MCF 10A (cell line): ENCODE measurements around the gene DBN1. TPM values are rescaled to one million over a fixed set of nuclear protein-coding genes. Genes with fewer than 3 reads are reported as not detected.
"Not testable (repeated sequence)": the region's sequence is repeated elsewhere in the genome, so short reads cannot be mapped to it uniquely, and the experiment has no call there.

Experiments used
- BruUV-seq: library from RNA; stranded (reverse); fragments of 400-500 nt; replicated peaks from 2 replicates; lab custom pipeline; 2021; lab: Mats Ljungman, UMichigan
- CTCF ChIA-PET: fragments of 300-600 bp; sonication (Branson Sonifier 250); formaldehyde crosslinking; extraction: SDS; loops from one replicate; lab custom pipeline; 2021; ENCODE audit warnings: antibody characterized with exemption, inconsistent platforms; lab: Yijun Ruan, JAX
- POLR2A ChIA-PET: fragments of 300-600, 350-650 bp; sonication (Branson Sonifier 250); formaldehyde crosslinking; extraction: SDS; loops from one replicate; lab custom pipeline; 2020; ENCODE audit warnings: antibody characterized with exemption, inconsistent platforms; lab: Yijun Ruan, JAX
- DNase-seq: peaks from one replicate; pipeline ENCODE4 v3.0.0-alpha.2; 2018; ENCODE audit not compliant: unreplicated experiment
- H3K27ac Mint-ChIP-seq: one replicate; pipeline ENCODE4 v1.8.0; 2022; ENCODE audit warnings: mild to moderate bottlenecking, low read depth, mixed read lengths; ENCODE audit not compliant: unreplicated experiment
- H3K27me3 Mint-ChIP-seq: one replicate; pipeline ENCODE4 v1.8.0; 2022; ENCODE audit warnings: mixed read lengths; ENCODE audit not compliant: insufficient read depth, unreplicated experiment
- H3K36me3 Mint-ChIP-seq: one replicate; pipeline ENCODE4 v1.8.0; 2022; ENCODE audit warnings: mild to moderate bottlenecking, moderate library complexity, mixed read lengths; ENCODE audit not compliant: insufficient read depth, unreplicated experiment
- H3K4me1 Mint-ChIP-seq: one replicate; pipeline ENCODE4 v1.8.0; 2022; ENCODE audit warnings: mixed read lengths; ENCODE audit not compliant: insufficient read depth, unreplicated experiment
- H3K4me3 Mint-ChIP-seq: one replicate; pipeline ENCODE4 v1.8.0; 2022; ENCODE audit warnings: mild to moderate bottlenecking, moderate library complexity, mixed read lengths; ENCODE audit not compliant: unreplicated experiment
- H3K9me3 Mint-ChIP-seq: one replicate; pipeline ENCODE4 v1.8.0; 2022; ENCODE audit warnings: mixed read lengths; ENCODE audit not compliant: unreplicated experiment
- CTCF ChIP-seq: fragments of 200-600 bp; IDR thresholded peaks from one replicate; pipeline ENCODE4 v1.8.0; 2022; ENCODE audit warnings: antibody characterized with exemption, mild to moderate bottlenecking; ENCODE audit not compliant: unreplicated experiment
- intact Hi-C: fragments of 100-400 bp; cut with micrococcal nuclease; formaldehyde crosslinking; loops from 2 replicates; pipeline ENCODE4 v1.14.1; 2022
- total RNA-seq: library from RNA; stranded (reverse); gene quantifications from 2 replicates; pipeline ENCODE4 v1.2.3, GENCODE V29; 2022

Gene DBN1
- total RNA-seq, 1 experiment from 2014 or later = 165 TPM

GRCh38 chr5:177425196-177425800 is 48.1 kb downstream of the DBN1 start:
- Mint-ChIP-seq H3K36me3 (peaks cover 37% of the 10 kb centered on the region), H3K4me3 (peak overlapping the region; percentile 89), H3K27me3 (no peaks in the 10 kb centered on the region), H3K9me3 (no peaks in the 10 kb centered on the region), H3K27ac (peak overlapping the region; percentile 99), H3K4me1 (peaks cover 16% of the 10 kb centered on the region)
- POLR2A ChIA-PET = interaction anchor here (0.6 to 12.5 kb wide), 16 partner anchors 8 to 157 kb away, joined by 3 to 217 read pairs (median 10); partner anchors contain the start of genes LMAN2, PDLIM7 and PRR7
- CTCF ChIA-PET = interaction anchor here (0.6 to 14.3 kb wide), 8 partner anchors 9 to 600 kb away, joined by 3 to 134 read pairs (median 6); partner anchors contain the start of gene F12
- intact Hi-C loops = no loop called here
- TSS peak; percentile 56 for BruUV-seq
- no peak for TF ChIP-seq CTCF
- DNase-seq = no peak

- ChIA-PET POLR2A (interaction anchor here (1.0 to 12.5 kb wide), 3 partner anchors 20 to 93 kb away, joined by 6 to 217 read pairs (median 92); partner anchors contain the start of genes DDX41 and PRR7), CTCF (interaction anchor here (0.6 to 14.3 kb wide), 11 partner anchors 9 to 310 kb away, joined by 3 to 134 read pairs (median 3); partner anchors contain the start of gene F12)
Measured at GRCh38 chr5:177423671-177424070, 49.8 kb downstream of the DBN1 start.

GRCh38 chr5:177421062-177421798 is 52.2 kb downstream of the DBN1 start:
- H3K4me1 Mint-ChIP-seq = peaks cover 8% of the 10 kb centered on the region
- DNase-seq = no peak
- CTCF ChIA-PET = interaction anchor here (0.6 to 14.3 kb wide), 5 partner anchors 16 to 761 kb away, joined by 3 to 134 read pairs (median 3); partner anchors contain the start of gene F12

More at GRCh38 chr5:177423671-177424070, 49.8 kb downstream of the DBN1 start:
- no peaks in the 10 kb centered on the region for H3K9me3 Mint-ChIP-seq
- H3K27me3 Mint-ChIP-seq = no peaks in the 10 kb centered on the region
- no peak overlapping the region for H3K4me3 Mint-ChIP-seq
- H3K36me3 Mint-ChIP-seq = peaks cover 25% of the 10 kb centered on the region
- intact Hi-C loops = no loop called here
- BruUV-seq = no TSS peak
- no peak for TF ChIP-seq CTCF
- no peak overlapping the region for H3K27ac Mint-ChIP-seq
- no peak for DNase-seq
- peaks cover 13% of the 10 kb centered on the region for H3K4me1 Mint-ChIP-seq

GRCh38 chr5:177420472-177420871 is 53.0 kb downstream of the DBN1 start:
- CTCF ChIA-PET = interaction anchor here (0.6 to 14.3 kb wide), 2 partner anchors 15 to 307 kb away, joined by 3 to 134 read pairs; partner anchors contain the start of gene F12
- H3K27ac Mint-ChIP-seq, DNase-seq: not testable (repeated sequence)

More at GRCh38 chr5:177421062-177421798, 52.2 kb downstream of the DBN1 start:
- POLR2A ChIA-PET = interaction anchor here (0.6 to 1.2 kb wide), 2 partner anchors 18 to 71 kb away, joined by 3 read pairs; no protein-coding TSS in a partner anchor
- intact Hi-C loops = no loop called here
- no peak for TF ChIP-seq CTCF
- Mint-ChIP-seq H3K36me3 (peaks cover 6% of the 10 kb centered on the region), H3K9me3 (no peaks in the 10 kb centered on the region), H3K27ac (no peak overlapping the region), H3K4me3 (no peak overlapping the region), H3K27me3 (no peaks in the 10 kb centered on the region)
- BruUV-seq = no TSS peak

More at GRCh38 chr5:177420472-177420871, 53.0 kb downstream of the DBN1 start:
- H3K9me3 Mint-ChIP-seq, H3K4me1 Mint-ChIP-seq, H3K27me3 Mint-ChIP-seq, H3K36me3 Mint-ChIP-seq, intact Hi-C loops, BruUV-seq, H3K4me3 Mint-ChIP-seq: not testable (repeated sequence)
- POLR2A ChIA-PET = interaction anchor here (0.6 to 1.2 kb wide), 3 partner anchors 17 to 112 kb away, joined by 3 to 4 read pairs (median 3); no protein-coding TSS in a partner anchor
